NCI-H2196 treated with DMSO at 0.1 percent for 48 hours (cell line): Measurements from ENCODE around the gene SCUBE1.

Source experiments
- DNase-seq: peaks from one replicate; lab custom pipeline; 2025; ENCODE audit not compliant: unreplicated experiment; lab: John Stamatoyannopoulos, UW

SCUBE1 gene

GRCh38 chr22:43220625-43221380, 122.4 kb downstream of the SCUBE1 start:
- DNase-seq = no peak

- no peak for DNase-seq
These were observed 124.4 kb downstream of the SCUBE1 start for GRCh38 chr22:43218786-43219185.

- DNase-seq = no peak
These were observed 125.7 kb downstream of the SCUBE1 start for GRCh38 chr22:43217285-43218030.

- no peak for DNase-seq
These were observed 126.4 kb downstream of the SCUBE1 start for GRCh38 chr22:43216738-43217137.

GRCh38 chr22:43213962-43214361, 129.2 kb downstream of the SCUBE1 start:
- no peak for DNase-seq

- DNase-seq = no peak
These were observed 130.1 kb downstream of the SCUBE1 start for GRCh38 chr22:43213051-43213450.

GRCh38 chr22:43212434-43212952, 130.7 kb downstream of the SCUBE1 start:
- no peak for DNase-seq

GRCh38 chr22:43211941-43212433, 131.2 kb downstream of the SCUBE1 start:
- no peak for DNase-seq

GRCh38 chr22:43210631-43211515, 132.3 kb downstream of the SCUBE1 start:
- no peak for DNase-seq

GRCh38 chr22:43209971-43210370, 133.2 kb downstream of the SCUBE1 start:
- no peak for DNase-seq

GRCh38 chr22:43209523-43209890, 133.7 kb downstream of the SCUBE1 start:
- no peak for DNase-seq

GRCh38 chr22:43208703-43209522, 134.3 kb downstream of the SCUBE1 start:
- DNase-seq = no peak

GRCh38 chr22:43207849-43208702, 135.1 kb downstream of the SCUBE1 start:
- DNase-seq = no peak

- DNase-seq = no peak
These were observed 135.8 kb downstream of the SCUBE1 start for GRCh38 chr22:43207386-43207785.

- no peak for DNase-seq
These were observed 136.5 kb downstream of the SCUBE1 start for GRCh38 chr22:43206509-43207161.

GRCh38 chr22:43205748-43206508, 137.2 kb downstream of the SCUBE1 start:
- DNase-seq = no peak

- DNase-seq = no peak
These were observed 137.9 kb downstream of the SCUBE1 start for GRCh38 chr22:43205261-43205691.

- DNase-seq = no peak
These were observed 139.6 kb downstream of the SCUBE1 start for GRCh38 chr22:43203471-43203981.
